Activated CD8-positive, alpha-beta memory T cell treated with anti-CD3 and anti-CD28 coated beads, Interleukin-2, amount 50 U/mL, for 48 hours (primary cell): Measurements from ENCODE around the gene PPP2R2C.

Source experiments
- DNase-seq: peaks from one replicate; pipeline ENCODE4 v3.0.0-alpha.2; 2020

Gene PPP2R2C

GRCh38 chr4:6298035-6298434, 174.4 kb downstream of the PPP2R2C start:
- DNase-seq, result no peak

- DNase-seq, result no peak
Observed at GRCh38 chr4:6297266-6297815, 175.1 kb downstream of the PPP2R2C start.

- no peak for DNase-seq
Observed at GRCh38 chr4:6296026-6296425, 176.4 kb downstream of the PPP2R2C start.

GRCh38 chr4:6295495-6295894, 176.9 kb downstream of the PPP2R2C start:
- DNase-seq, result no peak

- DNase-seq, result no peak
Observed at GRCh38 chr4:6294705-6295421, 177.6 kb downstream of the PPP2R2C start.

GRCh38 chr4:6293661-6294060, 178.8 kb downstream of the PPP2R2C start:
- no peak for DNase-seq

GRCh38 chr4:6293097-6293445, 179.3 kb downstream of the PPP2R2C start:
- DNase-seq, result no peak

GRCh38 chr4:6292376-6293096, 179.9 kb downstream of the PPP2R2C start:
- no peak for DNase-seq

- DNase-seq, result no peak
Observed at GRCh38 chr4:6291784-6292297, 180.6 kb downstream of the PPP2R2C start.

GRCh38 chr4:6290769-6291547, 181.5 kb downstream of the PPP2R2C start:
- DNase-seq, result no peak

- no peak for DNase-seq
Observed at GRCh38 chr4:6290256-6290655, 182.2 kb downstream of the PPP2R2C start.

- DNase-seq, result no peak
Observed at GRCh38 chr4:6288871-6289270, 183.5 kb downstream of the PPP2R2C start.

- no peak for DNase-seq
Observed at GRCh38 chr4:6288342-6288741, 184.1 kb downstream of the PPP2R2C start.

- DNase-seq, result no peak
Observed at GRCh38 chr4:6287017-6287788, 185.2 kb downstream of the PPP2R2C start.

- no peak for DNase-seq
Observed at GRCh38 chr4:6283282-6283681, 189.1 kb downstream of the PPP2R2C start.

- no peak for DNase-seq
Observed at GRCh38 chr4:6282314-6282771, 190.1 kb downstream of the PPP2R2C start.

GRCh38 chr4:6281436-6282313, 190.7 kb downstream of the PPP2R2C start:
- DNase-seq, result no peak

GRCh38 chr4:6280365-6280996, 191.9 kb downstream of the PPP2R2C start:
- no peak for DNase-seq

GRCh38 chr4:6279582-6280289, 192.7 kb downstream of the PPP2R2C start:
- no peak for DNase-seq

- DNase-seq, result no peak
Observed at GRCh38 chr4:6278801-6279197, 193.6 kb downstream of the PPP2R2C start.
